ENCODE results near the gene EXOSC6. TPM values are rescaled to one million over a fixed set of nuclear protein-coding genes. Genes with fewer than 3 reads are reported as not detected.

The EXOSC6 gene
- 23.3 and 24.0 TPM in 2 replicates for total RNA-seq

GRCh38 chr16:70251629-70252354 lies at the start of gene EXOSC6:
EXOSC6 (minus strand) TSS chr16:70251940; CDS start chr16:70251900, 40 bp downstream.

DNA sequence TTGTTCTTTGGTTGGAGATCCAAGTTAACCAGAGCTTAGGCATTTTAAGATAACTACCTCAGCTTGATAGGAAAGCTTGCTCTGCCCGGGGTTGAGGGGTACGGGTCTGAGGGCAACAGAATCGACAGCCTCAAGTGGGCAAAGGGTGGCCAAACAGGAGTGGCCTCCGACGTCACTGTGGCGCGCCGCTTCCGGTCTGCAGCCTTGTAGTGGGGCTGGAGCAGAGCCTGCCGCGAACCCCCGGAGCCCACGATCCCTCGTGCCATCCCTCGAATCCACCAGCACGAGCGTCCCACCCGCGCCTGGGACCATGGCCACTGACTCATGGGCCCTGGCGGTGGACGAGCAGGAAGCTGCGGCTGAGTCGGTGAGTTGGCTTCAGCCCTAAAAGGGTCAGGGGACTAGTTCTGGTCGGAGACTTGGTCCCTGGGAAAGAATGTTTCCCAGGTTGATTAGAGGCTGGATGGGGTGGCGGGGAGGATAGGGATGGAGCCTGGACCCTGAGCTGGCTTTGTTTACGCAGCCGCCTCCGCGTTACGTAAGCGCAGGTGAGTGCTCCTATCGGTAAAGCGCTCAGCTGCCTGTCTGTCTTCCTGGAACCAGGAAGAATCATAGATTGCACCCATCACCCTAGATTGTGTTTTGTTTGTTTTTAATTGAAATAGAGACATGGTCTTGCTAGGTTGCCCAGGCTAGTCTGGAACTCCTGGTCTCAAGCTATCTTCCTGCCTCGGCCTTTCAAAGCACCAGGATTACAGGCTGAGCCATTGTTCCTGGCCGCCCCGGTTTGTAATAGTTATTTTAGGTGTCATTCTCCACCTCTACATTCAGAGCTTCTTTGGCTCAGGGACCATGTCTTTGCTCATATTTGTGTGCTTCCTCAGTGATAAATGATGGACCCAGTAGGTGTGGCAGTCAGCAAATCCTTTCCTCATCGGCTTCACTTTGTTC lies 47.5 kb upstream of the EXOSC6 start, which contains the start of gene DDX19B:
Gene DDX19B (plus strand): TSS at position 199 of the 951 bp plus-strand sequence. CDS start 112 bp downstream, at position 311.

DNA sequence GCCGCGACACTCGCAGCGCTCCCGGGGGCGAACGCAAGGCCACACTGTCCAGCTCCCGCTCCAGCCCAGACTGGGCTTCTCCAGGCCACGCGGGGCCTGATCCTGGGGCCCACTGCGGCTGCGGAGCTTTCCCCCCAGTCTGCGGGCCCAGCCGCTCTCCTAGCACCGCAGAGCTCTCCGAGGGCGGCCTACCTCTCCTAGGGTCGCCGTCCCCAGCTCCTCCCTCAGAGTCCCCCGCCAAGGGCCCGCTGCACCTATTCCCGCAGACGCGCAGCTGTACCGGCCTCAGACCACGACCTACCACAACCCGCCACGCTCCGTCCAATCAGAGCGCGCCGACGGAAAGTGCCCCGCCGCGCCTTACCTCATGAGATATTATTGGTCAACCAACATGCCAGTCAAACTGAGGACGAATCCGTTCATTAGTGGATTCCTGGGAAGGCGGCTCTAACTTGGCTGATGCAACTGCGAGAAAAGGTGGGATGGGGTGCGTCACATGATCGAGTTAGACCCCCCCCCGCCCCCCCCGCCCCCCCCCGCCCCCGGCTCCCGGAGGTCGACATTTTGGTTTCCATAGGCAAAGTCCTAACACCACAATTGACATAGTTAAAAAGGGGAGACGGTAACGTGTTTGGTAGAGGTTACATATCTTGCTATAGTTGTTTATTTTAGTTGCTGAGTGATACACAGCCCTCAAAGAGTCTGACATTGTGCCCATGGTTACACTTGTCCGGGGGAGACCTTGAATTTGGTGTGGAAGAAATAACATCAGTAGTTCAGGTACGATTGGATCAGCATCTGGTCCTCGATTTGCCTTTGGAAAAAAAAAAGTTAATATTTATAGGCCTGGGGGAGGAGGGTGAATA lies 37.7 kb upstream of the EXOSC6 start, which contains the start of gene AARS1:
Gene AARS1 (minus strand): TSS at position 278 of the 866 bp plus-strand sequence. CDS start 6,743 bp downstream, outside the sequence.

Other genes starting within 250 kb of the EXOSC6 start
- 11.5 and 17.7 TPM in 2 replicates for gene PDPR, start 137.6 kb downstream of the EXOSC6 start, total RNA-seq
- under 0.01 and 0.09 TPM in 2 replicates for gene CLEC18C, start 78.2 kb downstream of the EXOSC6 start, total RNA-seq
- gene AARS1, start 37.6 kb upstream of the EXOSC6 start, total RNA-seq: 230 and 231 TPM in 2 replicates
- 19.5 and 30.9 TPM in 2 replicates for gene DDX19B, start 47.2 kb upstream of the EXOSC6 start, total RNA-seq
- 38.1 and 46.9 TPM in 2 replicates for gene DDX19A, start 95.0 kb upstream of the EXOSC6 start, total RNA-seq
- gene ST3GAL2, start 187.2 kb upstream of the EXOSC6 start, total RNA-seq: 21.6 and 22.8 TPM in 2 replicates
- gene FCSK, start 202.7 kb upstream of the EXOSC6 start, total RNA-seq: 6.3 and 7.7 TPM in 2 replicates

All from smooth muscle cell of bladder (primary cell).